GM12873 (cell line): Measurements from ENCODE around the gene DLD.

Experiments used
- CTCF ChIP-seq: IDR thresholded peaks from 2 replicates; pipeline ENCODE4 v1.5.1; 2012; ENCODE audit warnings: low read depth, mild to moderate bottlenecking, moderate library complexity, low read length, control low read depth; ENCODE audit not compliant: insufficient read depth; ENCODE audit errors: missing control alignments

Gene DLD

DNA sequence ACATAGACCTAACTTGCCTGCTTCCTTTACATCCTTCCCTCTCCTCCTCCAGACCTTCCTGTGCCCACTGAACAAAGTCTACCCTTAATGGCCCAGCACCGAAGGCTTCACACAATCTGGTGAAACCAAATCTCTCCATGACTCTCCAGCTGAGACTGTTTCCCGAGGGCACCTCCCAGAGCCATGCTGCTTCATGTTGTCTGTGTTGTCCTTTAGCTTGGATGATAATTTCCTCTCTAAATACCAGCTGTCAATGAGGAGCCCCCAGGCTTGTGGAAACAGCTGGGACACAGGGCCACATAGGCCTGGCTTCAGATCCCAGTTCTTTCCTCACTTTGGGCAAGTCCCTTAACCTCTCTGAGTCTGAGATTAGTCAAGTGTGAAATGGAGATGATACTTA is 54.3 kb downstream of the DLD start:
- TF ChIP-seq CTCF = no peak

DNA sequence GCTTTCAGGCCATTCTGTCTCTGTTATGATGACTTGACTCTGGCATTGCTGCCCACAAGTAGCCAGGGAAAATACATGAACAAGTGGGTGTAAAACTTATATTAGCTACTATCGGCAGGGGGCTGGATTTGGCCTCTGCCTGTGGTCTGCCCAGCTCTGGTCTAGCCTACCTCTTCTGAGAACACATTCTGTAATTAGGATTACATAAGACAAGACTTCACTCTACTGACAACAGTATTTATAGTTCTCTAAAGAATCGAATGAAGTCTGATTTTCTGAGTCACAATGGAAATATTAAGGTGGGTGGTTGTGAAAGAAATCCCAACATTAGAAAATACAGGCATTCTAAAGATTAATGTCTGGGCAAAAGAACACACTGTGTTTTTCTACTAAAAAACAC is 55.5 kb downstream of the DLD start:
- no peak for TF ChIP-seq CTCF

DNA sequence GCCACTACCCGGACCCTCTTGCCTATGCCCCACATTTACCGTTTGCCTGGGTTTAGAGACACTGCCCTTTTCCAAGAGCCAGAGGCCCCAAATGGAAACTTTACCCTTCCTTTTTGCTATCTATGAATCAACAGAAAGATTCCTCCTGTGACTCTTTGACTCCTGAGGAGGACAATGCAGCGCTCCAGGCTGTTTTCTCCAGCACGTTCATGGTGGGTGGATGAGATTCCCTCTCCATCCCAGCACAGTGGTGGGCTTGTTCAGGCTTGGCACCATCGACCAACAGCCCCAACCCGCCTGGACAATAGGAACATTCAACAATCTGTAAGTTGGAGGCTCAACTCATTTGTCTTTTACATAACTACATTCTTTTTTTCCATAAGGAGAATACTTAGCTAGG is 55.9 kb downstream of the DLD start:
- TF ChIP-seq CTCF = no peak

DNA sequence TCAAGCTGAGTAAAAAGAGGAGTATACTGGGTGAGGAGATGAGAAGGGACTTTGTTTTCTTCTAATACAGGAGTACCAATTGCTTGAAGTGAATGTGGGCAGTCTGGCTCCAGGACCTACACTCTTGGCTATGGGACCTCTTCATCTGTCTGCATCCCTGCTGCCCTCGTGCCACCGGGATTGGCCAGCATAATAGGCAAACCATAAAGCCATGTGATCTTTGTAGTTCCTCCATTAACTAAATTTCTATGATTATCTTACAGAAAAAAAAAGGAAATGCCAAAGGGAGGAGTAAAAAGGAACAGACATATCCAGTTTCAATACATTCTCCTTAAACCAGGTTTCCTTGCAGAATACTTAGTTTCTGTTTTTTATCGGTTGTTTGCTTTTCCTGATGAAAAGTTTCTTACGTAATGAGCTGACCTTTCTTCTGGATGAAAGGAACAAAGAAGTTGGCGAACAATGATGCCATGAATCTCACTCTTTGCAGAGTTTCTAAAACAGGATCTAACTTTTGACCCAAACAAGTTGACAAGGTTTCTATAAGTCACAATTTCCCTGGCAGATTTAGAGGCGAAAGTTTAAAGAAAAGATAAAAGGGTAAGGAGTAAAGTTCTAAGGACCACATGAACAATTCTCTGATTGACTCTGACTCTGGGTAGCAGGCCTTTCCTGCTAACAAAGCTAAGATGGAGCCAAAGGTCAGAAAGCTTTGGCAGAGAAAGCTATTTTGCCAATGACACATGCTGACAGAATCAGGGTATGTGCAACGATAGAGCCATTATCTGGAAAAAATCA is 57.9 kb downstream of the DLD start:
- TF ChIP-seq CTCF = no peak

DNA sequence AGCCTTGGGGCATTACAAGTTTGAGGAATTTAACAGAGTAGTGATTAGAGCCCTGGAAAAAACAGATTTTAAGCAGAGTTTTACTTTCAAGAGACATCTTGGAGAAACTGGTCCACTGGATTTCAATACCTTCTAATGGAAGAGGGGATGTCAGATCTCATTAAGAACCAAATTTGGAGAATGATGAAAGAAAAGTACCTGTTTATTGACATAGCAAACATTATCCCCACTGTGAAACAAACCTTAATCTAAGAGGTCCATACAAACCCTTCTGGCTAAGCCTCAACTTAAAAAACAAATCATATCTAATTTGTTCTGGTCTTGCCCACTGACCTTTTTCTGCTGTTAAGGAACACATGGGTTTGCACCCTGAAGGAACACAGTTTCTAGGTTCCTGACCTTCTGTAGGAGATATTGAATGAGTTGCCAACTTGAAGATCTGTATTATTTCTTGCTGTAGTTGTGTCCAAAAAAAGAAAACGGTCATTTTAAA is 58.5 kb downstream of the DLD start:
- TF ChIP-seq CTCF = no peak

- TF ChIP-seq CTCF = no peak
These were observed 60.3 kb downstream of the DLD start for GRCh38 chr7:107951172-107951787.

- TF ChIP-seq CTCF = no peak
These were observed 60.9 kb downstream of the DLD start for GRCh38 chr7:107951896-107952295.
